Mesenchymal stem cell (in vitro differentiated cells and primary cell): ENCODE results near the gene CHRNA4.

ENCODE experiments used
- DNase-seq: peaks from one replicate; pipeline ENCODE4 v3.0.0-alpha.2; 2013
- H2AFZ ChIP-seq: one replicate; pipeline ENCODE4 v1.6.1; 2013; ENCODE audit warnings: low read depth, mild to moderate bottlenecking, control low read depth, inconsistent platforms, low read length, moderate library complexity
- H2AK5ac ChIP-seq: 2 replicates; pipeline ENCODE4 v1.6.1; 2013; ENCODE audit warnings: low read length, moderate library complexity, mild to moderate bottlenecking, inconsistent platforms; ENCODE audit not compliant: severe bottlenecking
- H2BK120ac ChIP-seq: one replicate; pipeline ENCODE4 v1.6.1; 2013; ENCODE audit warnings: low read depth, mild to moderate bottlenecking, inconsistent platforms, low read length, moderate library complexity
- H2BK12ac ChIP-seq, 2 experiments: one replicate each; pipeline ENCODE4 v1.6.1; 2013; ENCODE audit warnings: inconsistent platforms in 2 of 2, low read length in 2 of 2, mild to moderate bottlenecking in 2 of 2, moderate library complexity in 2 of 2, control low read depth in 1 of 2
- H2BK15ac ChIP-seq: one replicate; pipeline ENCODE4 v1.6.1; 2013; ENCODE audit warnings: mild to moderate bottlenecking, low read depth, inconsistent platforms; ENCODE audit not compliant: poor library complexity, severe bottlenecking
- H2BK5ac ChIP-seq: 2 replicates; pipeline ENCODE4 v1.6.1; 2013; ENCODE audit warnings: low read depth, mild to moderate bottlenecking, low read length, control low read depth, inconsistent platforms; ENCODE audit not compliant: poor library complexity, severe bottlenecking
- H3K14ac ChIP-seq, 2 experiments: one replicate each; pipeline ENCODE4 v1.6.1; 2013; ENCODE audit warnings: inconsistent platforms in 2 of 2, low read length in 2 of 2, control low read depth in 1 of 2, mild to moderate bottlenecking in 1 of 2, moderate library complexity in 1 of 2
- H3K18ac ChIP-seq, 2 experiments: one replicate each; pipeline ENCODE4 v1.6.1; 2013; ENCODE audit warnings: inconsistent platforms in 2 of 2, low read length in 2 of 2, control low read depth in 1 of 2, low read depth in 1 of 2, mild to moderate bottlenecking in 1 of 2
- H3K23ac ChIP-seq, 2 experiments: one replicate each; pipeline ENCODE4 v1.6.1; 2013; ENCODE audit warnings: inconsistent platforms in 2 of 2, low read length in 2 of 2, mild to moderate bottlenecking in 2 of 2, moderate library complexity in 2 of 2, control low read depth in 1 of 2
- H3K27ac ChIP-seq: 2 replicates; pipeline ENCODE4 v1.5.1; 2013; ENCODE audit warnings: mild to moderate bottlenecking, moderate library complexity, low read length, control low read depth, inconsistent platforms; ENCODE audit not compliant: poor library complexity, severe bottlenecking
- H3K27me3 ChIP-seq, 2 experiments: 2 replicates each; pipeline versions ENCODE4 v1.6.1 to v1.7.0; 2013; ENCODE audit warnings: low read length in 2 of 2, mild to moderate bottlenecking in 2 of 2, moderate library complexity in 2 of 2, control low read depth in 1 of 2, inconsistent platforms in 1 of 2; ENCODE audit not compliant: control insufficient read depth in 1 of 2, insufficient read depth in 1 of 2
- H3K36me3 ChIP-seq, 2 experiments: 2 replicates each; pipeline versions ENCODE4 v1.6.1 to v1.7.0; 2013; ENCODE audit warnings: low read length in 2 of 2, control low read depth in 1 of 2, inconsistent platforms in 1 of 2, low read depth in 1 of 2, mild to moderate bottlenecking in 1 of 2; ENCODE audit not compliant: insufficient read depth in 2 of 2, control insufficient read depth in 1 of 2
- H3K4ac ChIP-seq, 2 experiments: one replicate each; pipeline ENCODE4 v1.6.1; 2013; ENCODE audit warnings: inconsistent platforms in 2 of 2, low read length in 2 of 2, mild to moderate bottlenecking in 2 of 2, moderate library complexity in 2 of 2, control low read depth in 1 of 2, low read depth in 1 of 2
- H3K4me1 ChIP-seq: 2 replicates; pipeline ENCODE4 v1.6.1; 2013; ENCODE audit warnings: low read depth, low read length, control low read depth; ENCODE audit not compliant: control insufficient read depth, insufficient read depth
- H3K4me2 ChIP-seq: 2 replicates; pipeline ENCODE4 v1.6.1; 2013; ENCODE audit warnings: low read length, mild to moderate bottlenecking, inconsistent platforms; ENCODE audit not compliant: poor library complexity, severe bottlenecking
- H3K4me3 ChIP-seq, 2 experiments: 2 replicates each; pipeline versions ENCODE4 v1.5.1 to v1.7.0; 2013; ENCODE audit warnings: low read length in 2 of 2, mild to moderate bottlenecking in 2 of 2, control low read depth in 1 of 2, low read depth in 1 of 2; ENCODE audit not compliant: insufficient read depth in 1 of 2
- H3K79me1 ChIP-seq: replicated peaks from 2 replicates; pipeline ENCODE4 v1.6.1; 2013; ENCODE audit warnings: mild to moderate bottlenecking, control low read depth, low read length, inconsistent platforms; ENCODE audit not compliant: poor library complexity, severe bottlenecking
- H3K9ac ChIP-seq: 2 replicates; pipeline ENCODE4 v1.7.0; 2013; ENCODE audit warnings: mild to moderate bottlenecking, low read length, moderate library complexity
- H3K9me3 ChIP-seq: 2 replicates; pipeline ENCODE4 v1.7.0; 2013; ENCODE audit warnings: mild to moderate bottlenecking, low read length; ENCODE audit not compliant: control insufficient read depth
- H4K8ac ChIP-seq: one replicate; pipeline ENCODE4 v1.6.1; 2013; ENCODE audit warnings: inconsistent platforms, mild to moderate bottlenecking, low read length, moderate library complexity
- H4K91ac ChIP-seq: one replicate; pipeline ENCODE4 v1.6.1; 2013; ENCODE audit warnings: mild to moderate bottlenecking, low read length, inconsistent platforms
- WGBS: methylation state at CpG from one replicate; pipeline ENCODE4 v1.1.7; 2013; ENCODE audit warnings: mixed read lengths; 5-methylcytosine and 5-hydroxymethylcytosine counted together

CHRNA4 gene

GRCh38 chr20:63322146-63322932 lies 38.8 kb downstream of the CHRNA4 start:
- Histone ChIP-seq H4K8ac (no peak overlapping the region), H2AFZ (no peak overlapping the region), H3K14ac (no peak overlapping the region), H3K23ac (no peak overlapping the region), H2BK120ac (no peak overlapping the region), H3K4me2 (no peak overlapping the region), H4K91ac (no peak overlapping the region), H3K18ac (no peak overlapping the region), H2BK15ac (no peak overlapping the region), H3K27ac (no peak overlapping the region), H3K4me3 (no peak overlapping the region), H3K9me3 (no peaks in the 10 kb centered on the region), H2BK12ac (no peak overlapping the region), H3K27me3 (peaks cover 21 to 58% of the 10 kb centered on the region in 2 experiments), H3K4ac (no peak overlapping the region), H3K9ac (no peak overlapping the region), H3K4me1 (no peaks in the 10 kb centered on the region), H2BK5ac (no peak overlapping the region), H2AK5ac (no peak overlapping the region), H3K79me1 (no peaks in the 10 kb centered on the region), H3K36me3 (no peaks in the 10 kb centered on the region)
- DNase-seq = no peak
- 87% methylated on average over 34 of the region's 34 CpGs for WGBS

- Histone ChIP-seq H3K4me1 (no peaks in the 10 kb centered on the region), H2AFZ (no peak overlapping the region), H3K9me3 (no peaks in the 10 kb centered on the region), H2AK5ac (no peak overlapping the region), H3K27me3 (peaks cover 21 to 64% of the 10 kb centered on the region in 2 experiments), H3K36me3 (no peaks in the 10 kb centered on the region), H3K27ac (no peak overlapping the region), H4K8ac (no peak overlapping the region), H4K91ac (no peak overlapping the region), H3K4ac (no peak overlapping the region), H2BK120ac (no peak overlapping the region), H3K14ac (no peak overlapping the region), H2BK5ac (no peak overlapping the region), H3K4me2 (no peak overlapping the region), H2BK15ac (no peak overlapping the region), H3K23ac (no peak overlapping the region), H3K4me3 (no peak overlapping the region), H3K9ac (no peak overlapping the region), H3K18ac (no peak overlapping the region), H3K79me1 (no peaks in the 10 kb centered on the region), H2BK12ac (no peak overlapping the region)
- WGBS = 82% methylated on average over 20 of the region's 20 CpGs
- DNase-seq = no peak
Measured at GRCh38 chr20:63321148-63321831, 39.9 kb downstream of the CHRNA4 start.

DNA sequence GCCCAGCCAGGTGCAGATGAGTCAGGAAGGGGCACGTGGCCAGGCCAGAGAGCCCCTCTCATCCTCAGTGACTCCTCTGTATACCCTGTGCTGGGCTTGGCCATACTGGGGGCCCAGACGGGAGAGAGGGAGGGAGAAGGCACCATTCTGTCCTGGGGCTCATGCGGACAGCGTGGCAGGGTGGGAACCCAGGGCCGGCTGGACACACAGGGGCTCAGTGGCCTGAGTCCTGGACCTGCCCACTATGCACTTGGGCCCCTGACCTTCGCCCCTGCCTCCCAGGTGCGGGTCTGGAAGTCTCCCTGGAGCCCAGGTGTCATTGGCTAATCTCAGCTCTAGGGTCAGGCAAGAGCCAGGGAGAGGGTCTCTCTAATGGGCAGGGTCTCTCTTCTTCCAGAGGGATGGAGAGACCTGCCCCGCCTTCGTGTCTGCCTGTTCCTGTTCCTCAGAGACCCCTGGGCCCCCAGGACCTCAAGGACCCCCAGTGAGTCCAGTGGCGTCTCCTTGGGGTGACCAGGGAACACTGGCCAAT lies 40.5 kb downstream of the CHRNA4 start:
- no peak overlapping the region for H3K4ac ChIP-seq
- no peak overlapping the region for H3K14ac ChIP-seq
- H2BK12ac ChIP-seq = no peak overlapping the region
- H3K27ac ChIP-seq = no peak overlapping the region
- H2BK5ac ChIP-seq = no peak overlapping the region
- H3K4me2 ChIP-seq = no peak overlapping the region
- peaks cover 21 to 64% of the 10 kb centered on the region in 2 experiments for H3K27me3 ChIP-seq
- H2BK15ac ChIP-seq = no peak overlapping the region
- H3K23ac ChIP-seq = no peak overlapping the region
- H4K8ac ChIP-seq = no peak overlapping the region
- H3K18ac ChIP-seq = no peak overlapping the region
- no peak overlapping the region for H2AFZ ChIP-seq
- no peak for DNase-seq
- H2BK120ac ChIP-seq = no peak overlapping the region
- H3K4me1 ChIP-seq = no peaks in the 10 kb centered on the region
- H3K9me3 ChIP-seq = no peaks in the 10 kb centered on the region
- H2AK5ac ChIP-seq = no peak overlapping the region
- no peaks in the 10 kb centered on the region for H3K79me1 ChIP-seq
- 63% methylated on average over 10 of the region's 10 CpGs for WGBS
- H3K36me3 ChIP-seq = no peaks in the 10 kb centered on the region
- no peak overlapping the region for H4K91ac ChIP-seq
- no peak overlapping the region for H3K9ac ChIP-seq
- H3K4me3 ChIP-seq = no peak overlapping the region

DNA sequence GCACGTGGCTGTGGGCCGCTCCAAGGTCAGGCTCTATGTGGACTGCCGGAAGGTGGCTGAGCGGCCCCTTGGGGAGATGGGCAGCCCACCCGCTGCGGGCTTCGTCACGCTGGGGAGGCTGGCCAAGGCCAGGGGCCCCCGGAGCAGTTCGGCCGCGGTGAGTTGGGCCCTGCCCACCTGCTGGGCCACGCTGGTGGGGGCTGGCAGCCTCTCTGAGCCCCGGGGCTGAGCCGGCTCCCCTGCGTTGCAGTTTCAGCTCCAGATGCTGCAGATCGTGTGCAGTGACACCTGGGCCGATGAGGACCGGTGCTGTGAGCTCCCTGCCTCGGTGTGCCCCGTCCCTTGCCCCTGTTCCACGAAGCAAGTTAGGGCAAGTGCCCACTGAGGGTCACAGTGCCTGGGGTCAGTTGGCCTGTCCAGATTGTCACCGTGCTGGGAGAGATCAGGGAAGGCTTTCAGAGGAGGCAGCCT lies 41.1 kb downstream of the CHRNA4 start:
- H3K4ac ChIP-seq = no peak overlapping the region
- no peak overlapping the region for H2BK5ac ChIP-seq
- H3K4me1 ChIP-seq = no peaks in the 10 kb centered on the region
- DNase-seq = no peak
- no peak overlapping the region for H4K8ac ChIP-seq
- H2AK5ac ChIP-seq = no peak overlapping the region
- WGBS = 84% methylated on average over 23 of the region's 23 CpGs
- H2BK12ac ChIP-seq = no peak overlapping the region
- H3K23ac ChIP-seq = no peak overlapping the region
- no peak overlapping the region for H3K14ac ChIP-seq
- no peak overlapping the region for H4K91ac ChIP-seq
- H3K9ac ChIP-seq = no peak overlapping the region
- H3K79me1 ChIP-seq = no peaks in the 10 kb centered on the region
- no peak overlapping the region for H2BK15ac ChIP-seq
- H3K18ac ChIP-seq = no peak overlapping the region
- H3K27ac ChIP-seq = no peak overlapping the region
- no peaks in the 10 kb centered on the region for H3K36me3 ChIP-seq
- peak overlapping the region in 1 of 2 experiments; percentile 1 for H3K4me3 ChIP-seq
- no peak overlapping the region for H2BK120ac ChIP-seq
- H2AFZ ChIP-seq = no peak overlapping the region
- H3K9me3 ChIP-seq = no peaks in the 10 kb centered on the region
- peaks cover 21 to 67% of the 10 kb centered on the region in 2 experiments for H3K27me3 ChIP-seq
- no peak overlapping the region for H3K4me2 ChIP-seq
